ENCODE data around the gene POLR3GL. TPM values are rescaled to one million over a fixed set of nuclear protein-coding genes. Genes with fewer than 3 reads are reported as not detected.

The POLR3GL gene
- total and polyA plus RNA-seq, 2 experiments from 2014 or later: 3.1 to 9.5 TPM

DNA sequence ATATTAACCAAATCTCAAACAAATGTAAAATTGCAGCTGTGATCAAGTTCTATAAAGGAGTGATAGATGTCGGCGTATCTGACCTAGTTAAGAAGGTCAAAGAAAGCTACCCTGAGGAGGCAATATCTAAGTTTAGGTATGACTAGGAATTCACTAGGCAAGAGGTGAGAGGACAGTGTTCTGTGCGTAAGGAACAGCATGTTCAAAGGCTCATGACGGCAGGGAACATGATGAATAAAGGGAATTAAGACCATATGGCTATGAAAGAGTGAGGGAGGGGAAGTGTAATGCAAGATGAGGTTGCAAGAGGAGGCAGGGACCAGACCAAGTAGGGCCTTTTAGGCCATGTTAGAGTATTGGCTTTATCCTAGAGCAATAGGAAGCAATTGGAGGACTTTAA lies 15.3 kb upstream of the POLR3GL start:
- peaks cover 2% of the 10 kb centered on the region for H3K27me3 Mint-ChIP-seq (ENCODE audit: insufficient read depth, low read depth, poor library complexity)
- ATAC-seq (no peak), DNase-seq (ENCODE audit: low spot score) (no peak)
- Histone ChIP-seq H4K20me1 (replicated peaks; ENCODE audit: insufficient read depth) (no peaks in the 10 kb centered on the region), H3K9me2 (ENCODE audit: insufficient read depth) (no peaks in the 10 kb centered on the region), H3K79me2 (replicated peaks; ENCODE audit: insufficient read depth) (no peaks in the 10 kb centered on the region), H3K4me3 (no peak overlapping the region), H3K27ac (ENCODE audit: low read depth) (no peak overlapping the region), H2AFZ (no peak overlapping the region), H3F3A (replicated peaks; ENCODE audit: low read depth) (no peaks in the 10 kb centered on the region), H3K4me2 (no peak overlapping the region), H3K4me1 (ENCODE audit: insufficient read depth) (peaks cover 12% of the 10 kb centered on the region), H3K36me3 (ENCODE audit: insufficient read depth) (no peaks in the 10 kb centered on the region), H3K27me3 (ENCODE audit: insufficient read depth) (peaks cover 11% of the 10 kb centered on the region)
- no peak for TF ChIP-seq CTCF (conservative IDR thresholded peaks at IDR 0.05; ENCODE audit: low read depth in 2 of 2)
- TF ChIP-seq STAT1 (IDR thresholded peaks at IDR 0.05; ENCODE audit: unreplicated experiment): no peak
- TF ChIP-seq, protein P1, sequence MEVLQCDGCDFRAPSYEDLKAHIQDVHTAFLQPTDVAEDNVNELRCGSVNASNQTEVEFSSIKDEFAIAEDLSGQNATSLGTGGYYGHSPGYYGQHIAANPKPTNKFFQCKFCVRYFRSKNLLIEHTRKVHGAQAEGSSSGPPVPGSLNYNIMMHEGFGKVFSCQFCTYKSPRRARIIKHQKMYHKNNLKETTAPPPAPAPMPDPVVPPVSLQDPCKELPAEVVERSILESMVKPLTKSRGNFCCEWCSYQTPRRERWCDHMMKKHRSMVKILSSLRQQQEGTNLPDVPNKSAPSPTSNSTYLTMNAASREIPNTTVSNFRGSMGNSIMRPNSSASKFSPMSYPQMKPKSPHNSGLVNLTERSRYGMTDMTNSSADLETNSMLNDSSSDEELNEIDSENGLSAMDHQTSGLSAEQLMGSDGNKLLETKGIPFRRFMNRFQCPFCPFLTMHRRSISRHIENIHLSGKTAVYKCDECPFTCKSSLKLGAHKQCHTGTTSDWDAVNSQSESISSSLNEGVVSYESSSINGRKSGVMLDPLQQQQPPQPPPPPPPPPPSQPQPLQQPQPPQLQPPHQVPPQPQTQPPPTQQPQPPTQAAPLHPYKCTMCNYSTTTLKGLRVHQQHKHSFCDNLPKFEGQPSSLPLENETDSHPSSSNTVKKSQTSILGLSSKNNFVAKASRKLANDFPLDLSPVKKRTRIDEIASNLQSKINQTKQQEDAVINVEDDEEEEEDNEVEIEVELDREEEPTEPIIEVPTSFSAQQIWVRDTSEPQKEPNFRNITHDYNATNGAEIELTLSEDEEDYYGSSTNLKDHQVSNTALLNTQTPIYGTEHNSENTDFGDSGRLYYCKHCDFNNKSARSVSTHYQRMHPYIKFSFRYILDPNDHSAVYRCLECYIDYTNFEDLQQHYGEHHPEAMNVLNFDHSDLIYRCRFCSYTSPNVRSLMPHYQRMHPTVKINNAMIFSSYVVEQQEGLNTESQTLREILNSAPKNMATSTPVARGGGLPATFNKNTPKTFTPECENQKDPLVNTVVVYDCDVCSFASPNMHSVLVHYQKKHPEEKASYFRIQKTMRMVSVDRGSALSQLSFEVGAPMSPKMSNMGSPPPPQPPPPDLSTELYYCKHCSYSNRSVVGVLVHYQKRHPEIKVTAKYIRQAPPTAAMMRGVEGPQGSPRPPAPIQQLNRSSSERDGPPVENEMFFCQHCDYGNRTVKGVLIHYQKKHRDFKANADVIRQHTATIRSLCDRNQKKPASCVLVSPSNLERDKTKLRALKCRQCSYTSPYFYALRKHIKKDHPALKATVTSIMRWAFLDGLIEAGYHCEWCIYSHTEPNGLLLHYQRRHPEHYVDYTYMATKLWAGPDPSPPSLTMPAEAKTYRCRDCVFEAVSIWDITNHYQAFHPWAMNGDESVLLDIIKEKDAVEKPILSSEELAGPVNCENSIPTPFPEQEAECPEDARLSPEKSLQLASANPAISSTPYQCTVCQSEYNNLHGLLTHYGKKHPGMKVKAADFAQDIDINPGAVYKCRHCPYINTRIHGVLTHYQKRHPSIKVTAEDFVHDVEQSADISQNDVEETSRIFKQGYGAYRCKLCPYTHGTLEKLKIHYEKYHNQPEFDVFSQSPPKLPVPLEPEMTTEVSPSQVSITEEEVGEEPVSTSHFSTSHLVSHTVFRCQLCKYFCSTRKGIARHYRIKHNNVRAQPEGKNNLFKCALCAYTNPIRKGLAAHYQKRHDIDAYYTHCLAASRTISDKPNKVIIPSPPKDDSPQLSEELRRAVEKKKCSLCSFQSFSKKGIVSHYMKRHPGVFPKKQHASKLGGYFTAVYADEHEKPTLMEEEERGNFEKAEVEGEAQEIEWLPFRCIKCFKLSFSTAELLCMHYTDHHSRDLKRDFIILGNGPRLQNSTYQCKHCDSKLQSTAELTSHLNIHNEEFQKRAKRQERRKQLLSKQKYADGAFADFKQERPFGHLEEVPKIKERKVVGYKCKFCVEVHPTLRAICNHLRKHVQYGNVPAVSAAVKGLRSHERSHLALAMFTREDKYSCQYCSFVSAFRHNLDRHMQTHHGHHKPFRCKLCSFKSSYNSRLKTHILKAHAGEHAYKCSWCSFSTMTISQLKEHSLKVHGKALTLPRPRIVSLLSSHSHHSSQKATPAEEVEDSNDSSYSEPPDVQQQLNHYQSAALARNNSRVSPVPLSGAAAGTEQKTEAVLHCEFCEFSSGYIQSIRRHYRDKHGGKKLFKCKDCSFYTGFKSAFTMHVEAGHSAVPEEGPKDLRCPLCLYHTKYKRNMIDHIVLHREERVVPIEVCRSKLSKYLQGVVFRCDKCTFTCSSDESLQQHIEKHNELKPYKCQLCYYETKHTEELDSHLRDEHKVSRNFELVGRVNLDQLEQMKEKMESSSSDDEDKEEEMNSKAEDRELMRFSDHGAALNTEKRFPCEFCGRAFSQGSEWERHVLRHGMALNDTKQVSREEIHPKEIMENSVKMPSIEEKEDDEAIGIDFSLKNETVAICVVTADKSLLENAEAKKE (CRISPR knock-in tag; IDR thresholded peaks at IDR 0.05): no peak
- no peak for TF ChIP-seq JUNB (IDR thresholded peaks at IDR 0.05; ENCODE audit: unreplicated experiment)
- TF ChIP-seq, protein P2, sequence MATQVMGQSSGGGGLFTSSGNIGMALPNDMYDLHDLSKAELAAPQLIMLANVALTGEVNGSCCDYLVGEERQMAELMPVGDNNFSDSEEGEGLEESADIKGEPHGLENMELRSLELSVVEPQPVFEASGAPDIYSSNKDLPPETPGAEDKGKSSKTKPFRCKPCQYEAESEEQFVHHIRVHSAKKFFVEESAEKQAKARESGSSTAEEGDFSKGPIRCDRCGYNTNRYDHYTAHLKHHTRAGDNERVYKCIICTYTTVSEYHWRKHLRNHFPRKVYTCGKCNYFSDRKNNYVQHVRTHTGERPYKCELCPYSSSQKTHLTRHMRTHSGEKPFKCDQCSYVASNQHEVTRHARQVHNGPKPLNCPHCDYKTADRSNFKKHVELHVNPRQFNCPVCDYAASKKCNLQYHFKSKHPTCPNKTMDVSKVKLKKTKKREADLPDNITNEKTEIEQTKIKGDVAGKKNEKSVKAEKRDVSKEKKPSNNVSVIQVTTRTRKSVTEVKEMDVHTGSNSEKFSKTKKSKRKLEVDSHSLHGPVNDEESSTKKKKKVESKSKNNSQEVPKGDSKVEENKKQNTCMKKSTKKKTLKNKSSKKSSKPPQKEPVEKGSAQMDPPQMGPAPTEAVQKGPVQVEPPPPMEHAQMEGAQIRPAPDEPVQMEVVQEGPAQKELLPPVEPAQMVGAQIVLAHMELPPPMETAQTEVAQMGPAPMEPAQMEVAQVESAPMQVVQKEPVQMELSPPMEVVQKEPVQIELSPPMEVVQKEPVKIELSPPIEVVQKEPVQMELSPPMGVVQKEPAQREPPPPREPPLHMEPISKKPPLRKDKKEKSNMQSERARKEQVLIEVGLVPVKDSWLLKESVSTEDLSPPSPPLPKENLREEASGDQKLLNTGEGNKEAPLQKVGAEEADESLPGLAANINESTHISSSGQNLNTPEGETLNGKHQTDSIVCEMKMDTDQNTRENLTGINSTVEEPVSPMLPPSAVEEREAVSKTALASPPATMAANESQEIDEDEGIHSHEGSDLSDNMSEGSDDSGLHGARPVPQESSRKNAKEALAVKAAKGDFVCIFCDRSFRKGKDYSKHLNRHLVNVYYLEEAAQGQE (IDR thresholded peaks at IDR 0.05; ENCODE audit: unreplicated experiment): no peak
- no peak for TF ChIP-seq ZNF331 (CRISPR knock-in tag; IDR thresholded peaks at IDR 0.05; ENCODE audit: low read depth)
- no peak for TF ChIP-seq POLR2AphosphoS5 (IDR thresholded peaks at IDR 0.05; ENCODE audit: low read depth)
- TF ChIP-seq EZH2 (IDR thresholded peaks at IDR 0.05; ENCODE audit: low read depth, unreplicated experiment): no peak
- no peak for TF ChIP-seq NANOG (IDR thresholded peaks at IDR 0.05; ENCODE audit: borderline replicate concordance)
- TF ChIP-seq, protein P3, sequence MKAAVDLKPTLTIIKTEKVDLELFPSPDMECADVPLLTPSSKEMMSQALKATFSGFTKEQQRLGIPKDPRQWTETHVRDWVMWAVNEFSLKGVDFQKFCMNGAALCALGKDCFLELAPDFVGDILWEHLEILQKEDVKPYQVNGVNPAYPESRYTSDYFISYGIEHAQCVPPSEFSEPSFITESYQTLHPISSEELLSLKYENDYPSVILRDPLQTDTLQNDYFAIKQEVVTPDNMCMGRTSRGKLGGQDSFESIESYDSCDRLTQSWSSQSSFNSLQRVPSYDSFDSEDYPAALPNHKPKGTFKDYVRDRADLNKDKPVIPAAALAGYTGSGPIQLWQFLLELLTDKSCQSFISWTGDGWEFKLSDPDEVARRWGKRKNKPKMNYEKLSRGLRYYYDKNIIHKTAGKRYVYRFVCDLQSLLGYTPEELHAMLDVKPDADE (IDR thresholded peaks at IDR 0.05): no peak
- TF ChIP-seq EZH2phosphoT487 (IDR thresholded peaks at IDR 0.05; ENCODE audit: unreplicated experiment): no peak
- TF ChIP-seq ZNF114 (CRISPR knock-in tag; IDR thresholded peaks at IDR 0.05): no peak
- H3K4me3 Mint-ChIP-seq: no peak overlapping the region
- no peaks in the 10 kb centered on the region for H3K9me3 Mint-ChIP-seq
- no peak overlapping the region for H3K27ac Mint-ChIP-seq
- peaks cover 23% of the 10 kb centered on the region for H3K4me1 Mint-ChIP-seq
- H3K36me3 Mint-ChIP-seq (ENCODE audit: low read depth): no peaks in the 10 kb centered on the region
